Urinary bladder (tissue), 4 donors: ENCODE results near the gene CEND1. TPM values are rescaled to one million over a fixed set of nuclear protein-coding genes. Genes with fewer than 3 reads are reported as not detected.

Source experiments
- DNase-seq: peaks from one replicate; pipeline ENCODE4 v3.0.0-alpha.2; 2015; ENCODE audit errors: extremely low spot score
- H3K27ac ChIP-seq: one replicate; pipeline ENCODE4 v1.5.1; 2013; ENCODE audit warnings: low read depth, mild to moderate bottlenecking, moderate library complexity
- H3K36me3 ChIP-seq: one replicate; pipeline ENCODE4 v1.6.1; 2013; ENCODE audit warnings: mild to moderate bottlenecking, moderate library complexity; ENCODE audit not compliant: insufficient read depth
- H3K4me1 ChIP-seq: one replicate; pipeline ENCODE4 v1.6.1; 2013; ENCODE audit warnings: mild to moderate bottlenecking, moderate library complexity; ENCODE audit not compliant: insufficient read depth
- H3K4me3 ChIP-seq: one replicate; pipeline ENCODE4 v1.5.1; 2013; ENCODE audit warnings: low read depth, low read length
- WGBS: extraction: QIAGEN DNeasy Blood & Tissue Kit; methylation state at CpG from one replicate; pipeline ENCODE4 v1.1.7; 2013; 5-methylcytosine and 5-hydroxymethylcytosine counted together
- polyA plus RNA-seq: library from polyadenylated mRNA; stranded (reverse); fragments of 200-250 nt; gene quantifications from one replicate; pipeline ENCODE4 v1.2.3, GENCODE V29; 2013
- total RNA-seq: library from RNA; depleted of rRNA; stranded (reverse); fragments of >200 nt; gene quantifications from one replicate; pipeline ENCODE4 v1.2.3, GENCODE V29; 2014
- donor health status: healthy with polysubstance abuse.
- donor health status: healthy.

Gene CEND1
- total and polyA plus RNA-seq, 2 donors, result 1.4 TPM; not detected in 1

- no peak overlapping the region for H3K4me3 ChIP-seq
- DNase-seq, result no peak
- H3K4me1 ChIP-seq, result peaks cover 3% of the 10 kb centered on the region
- no peak overlapping the region for H3K27ac ChIP-seq
- 69% methylated on average over 14 of the region's 14 CpGs for WGBS
- H3K36me3 ChIP-seq, result no peaks in the 10 kb centered on the region
Observed at GRCh38 chr11:811446-812245, 21.8 kb upstream of the CEND1 start.

- no peak for DNase-seq
- H3K4me3 ChIP-seq, result peak overlapping the region; percentile 86
- peaks cover 3% of the 10 kb centered on the region for H3K4me1 ChIP-seq
- H3K27ac ChIP-seq, result peak overlapping the region; percentile 54
- H3K36me3 ChIP-seq, result no peaks in the 10 kb centered on the region
- under 1% methylated on average over 55 of the region's 55 CpGs for WGBS
Observed at GRCh38 chr11:810040-810567, 20.2 kb upstream of the CEND1 start.

GRCh38 chr11:809287-810039 is 19.6 kb upstream of the CEND1 start, which contains the start of gene RPLP2:
RPLP2 (plus strand) TSS chr11:809967; CDS start chr11:810235, 268 bp downstream.
- Histone ChIP-seq H3K36me3 (no peaks in the 10 kb centered on the region), H3K4me3 (peak within 1 kb of the TSS; percentile 86), H3K27ac (peak within 1 kb of the TSS; percentile 97), H3K4me1 (peaks cover 6% of the 10 kb centered on the region)
- under 1% methylated on average over 81 of the region's 81 CpGs for WGBS
- peak; percentile 93 for DNase-seq

DNA sequence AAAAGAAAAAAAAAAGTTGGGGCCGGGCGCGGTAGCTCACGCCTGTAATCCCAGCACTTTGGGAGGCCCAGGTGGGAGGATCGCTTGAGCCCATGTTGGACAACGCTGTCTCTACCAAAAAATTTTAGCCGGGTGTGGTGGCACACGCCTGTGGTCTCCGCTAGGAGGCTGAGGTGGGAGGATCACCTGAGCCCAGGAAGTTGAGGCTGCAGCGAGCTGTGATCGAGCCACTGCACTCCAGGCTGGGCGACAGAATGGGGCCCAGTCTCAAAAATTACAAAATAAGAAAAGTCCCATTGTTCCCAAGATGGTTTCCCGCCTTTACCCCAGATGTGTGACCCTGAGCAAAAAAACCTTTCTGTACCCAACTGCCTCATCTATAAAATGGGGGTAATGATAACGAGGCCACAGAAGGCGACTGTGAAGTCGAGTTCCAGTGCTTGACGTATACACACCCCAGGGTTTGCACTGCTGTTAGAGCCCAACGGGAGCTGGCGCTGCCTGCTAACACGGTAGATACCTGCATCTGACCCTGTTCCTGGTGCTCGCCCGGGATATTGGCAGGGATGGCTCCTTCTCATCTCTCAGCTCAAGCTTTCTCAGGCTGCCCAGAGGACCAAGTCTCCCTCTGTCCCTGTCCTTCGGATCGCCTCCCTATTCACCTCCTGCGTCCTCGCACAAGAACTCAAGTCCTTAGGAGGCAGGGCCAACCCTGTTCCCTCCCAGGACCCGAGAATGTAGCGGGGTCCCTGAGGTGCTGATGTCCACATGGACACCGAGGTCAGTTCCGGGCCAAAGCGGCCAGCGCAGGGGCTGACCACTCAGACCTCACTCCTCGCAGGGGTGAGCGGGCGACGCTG is 18.8 kb upstream of the CEND1 start:
- Histone ChIP-seq H3K27ac (peak overlapping the region; percentile 97), H3K4me3 (peak overlapping the region; percentile 86), H3K36me3 (no peaks in the 10 kb centered on the region), H3K4me1 (peaks cover 6% of the 10 kb centered on the region)
- 31% methylated on average over 36 of the region's 36 CpGs for WGBS
- DNase-seq, result no peak

DNA sequence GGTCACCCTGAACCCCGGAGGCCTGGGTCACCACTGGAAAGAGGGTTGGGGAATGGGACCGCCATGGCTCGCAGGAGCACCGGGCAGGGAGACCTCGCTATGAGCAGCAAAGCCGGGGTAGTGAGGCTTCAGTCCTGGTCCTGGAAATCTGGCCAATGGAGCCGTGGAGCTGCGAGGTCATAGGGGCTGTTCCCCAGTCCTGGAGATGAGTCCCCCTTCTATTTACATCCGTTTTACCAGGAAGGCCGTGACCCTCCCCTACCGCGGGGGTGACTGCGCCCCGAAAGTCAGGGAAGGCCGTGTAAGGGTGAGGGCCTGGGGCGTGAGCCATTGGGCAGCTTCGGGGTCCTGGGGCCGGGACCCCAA is 14.7 kb upstream of the CEND1 start:
- H3K4me1 ChIP-seq, result peaks cover 6% of the 10 kb centered on the region
- H3K4me3 ChIP-seq, result peak overlapping the region; percentile 58
- DNase-seq, result no peak
- H3K36me3 ChIP-seq, result no peaks in the 10 kb centered on the region
- no peak overlapping the region for H3K27ac ChIP-seq
- 5% methylated on average over 18 of the region's 18 CpGs for WGBS

GRCh38 chr11:803770-804598 is 14.1 kb upstream of the CEND1 start:
- peaks cover 6% of the 10 kb centered on the region for H3K4me1 ChIP-seq
- no peak for DNase-seq
- no peak overlapping the region for H3K4me3 ChIP-seq
- no peak overlapping the region for H3K27ac ChIP-seq
- H3K36me3 ChIP-seq, result no peaks in the 10 kb centered on the region
- WGBS, result 46% methylated on average over 26 of the region's 26 CpGs

DNA sequence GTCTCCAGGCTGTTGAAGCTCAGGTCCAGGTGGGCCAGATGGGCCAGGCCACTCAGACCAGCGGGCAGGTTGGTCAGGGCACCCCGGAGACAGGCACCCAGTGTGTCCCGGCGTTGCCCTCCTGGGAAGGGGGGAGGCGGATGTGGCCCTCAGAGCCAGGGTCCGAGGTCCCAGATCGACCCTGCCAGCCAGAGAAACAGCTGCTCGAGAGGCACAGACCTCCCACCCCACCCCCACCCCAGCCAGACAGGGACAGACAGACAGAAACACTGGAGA is 13.5 kb upstream of the CEND1 start:
- no peak for DNase-seq
- H3K36me3 ChIP-seq, result no peaks in the 10 kb centered on the region
- no peak overlapping the region for H3K4me3 ChIP-seq
- H3K4me1 ChIP-seq, result peaks cover 4% of the 10 kb centered on the region
- 84% methylated on average over 8 of the region's 8 CpGs for WGBS
- no peak overlapping the region for H3K27ac ChIP-seq

GRCh38 chr11:802693-803466 is 13.0 kb upstream of the CEND1 start:
- no peak for DNase-seq
- Histone ChIP-seq H3K36me3 (no peaks in the 10 kb centered on the region), H3K4me3 (no peak overlapping the region), H3K27ac (no peak overlapping the region), H3K4me1 (peaks cover 3% of the 10 kb centered on the region)
- 91% methylated on average over 28 of the region's 28 CpGs for WGBS

DNA sequence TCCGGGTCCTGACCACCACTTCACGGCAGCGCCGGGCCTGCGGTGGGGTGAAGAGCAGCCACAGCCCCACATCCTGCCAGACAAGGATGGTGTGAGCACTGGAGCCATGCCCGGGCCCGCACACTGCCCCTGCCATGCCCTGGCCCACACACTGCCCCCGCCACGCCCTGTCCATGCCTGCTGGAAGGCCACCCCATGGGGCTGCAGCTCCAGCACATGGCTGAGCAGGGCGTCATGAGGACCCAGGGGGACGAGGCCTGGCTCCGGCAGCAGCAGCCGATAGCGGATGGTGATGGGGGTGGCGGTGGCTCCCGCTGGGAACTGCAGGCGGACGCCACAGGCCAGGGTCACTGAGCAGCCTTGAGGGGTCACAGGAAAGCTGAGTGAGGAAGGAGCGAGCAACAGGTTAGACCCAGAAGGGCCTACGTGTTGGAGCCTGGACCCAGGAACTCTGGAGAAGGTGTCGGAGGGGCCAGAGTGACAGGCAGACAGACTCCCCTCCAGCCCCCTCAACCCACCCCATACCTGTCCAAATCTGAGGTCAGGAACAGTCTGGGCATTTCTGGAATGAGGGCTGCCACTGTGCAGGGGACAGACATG is 12.2 kb upstream of the CEND1 start:
- Histone ChIP-seq H3K36me3 (no peaks in the 10 kb centered on the region), H3K4me3 (no peak overlapping the region), H3K4me1 (peaks cover 3% of the 10 kb centered on the region), H3K27ac (no peak overlapping the region)
- DNase-seq, result no peak
- 96% methylated on average over 21 of the region's 21 CpGs for WGBS

- WGBS, result 91% methylated on average over 20 of the region's 20 CpGs
- Histone ChIP-seq H3K36me3 (no peaks in the 10 kb centered on the region), H3K4me1 (peaks cover 3% of the 10 kb centered on the region)
Observed at GRCh38 chr11:801097-801780, 11.3 kb upstream of the CEND1 start.

GRCh38 chr11:800473-800872 is 10.6 kb upstream of the CEND1 start:
- peaks cover 3% of the 10 kb centered on the region for H3K4me1 ChIP-seq
- H3K36me3 ChIP-seq, result no peaks in the 10 kb centered on the region
- no peak for DNase-seq
- no peak overlapping the region for H3K27ac ChIP-seq
- no peak overlapping the region for H3K4me3 ChIP-seq
- WGBS, result 92% methylated on average over 30 of the region's 30 CpGs

More at GRCh38 chr11:801097-801780, 11.3 kb upstream of the CEND1 start:
- no peak for DNase-seq
- Histone ChIP-seq H3K27ac (no peak overlapping the region), H3K4me3 (no peak overlapping the region)
